DOHH2 (cell line): ENCODE results near the gene CFAP92.

ENCODE experiments used
- CTCF ChIP-seq: fragments of 200-600 bp; sonication (generic); IDR thresholded peaks from one replicate; pipeline ENCODE4 v1.5.1; 2014; ENCODE audit warnings: antibody characterized with exemption, mild to moderate bottlenecking, low read depth, low read length; ENCODE audit not compliant: poor library complexity, severe bottlenecking
- EZH2phosphoT487 ChIP-seq: fragments of 200-600 bp; sonication (generic); IDR thresholded peaks from 2 replicates; pipeline ENCODE4 v1.6.1; 2017; ENCODE audit warnings: borderline replicate concordance, mild to moderate bottlenecking, antibody characterized with exemption, low read length, moderate library complexity, mixed read lengths

DNA sequence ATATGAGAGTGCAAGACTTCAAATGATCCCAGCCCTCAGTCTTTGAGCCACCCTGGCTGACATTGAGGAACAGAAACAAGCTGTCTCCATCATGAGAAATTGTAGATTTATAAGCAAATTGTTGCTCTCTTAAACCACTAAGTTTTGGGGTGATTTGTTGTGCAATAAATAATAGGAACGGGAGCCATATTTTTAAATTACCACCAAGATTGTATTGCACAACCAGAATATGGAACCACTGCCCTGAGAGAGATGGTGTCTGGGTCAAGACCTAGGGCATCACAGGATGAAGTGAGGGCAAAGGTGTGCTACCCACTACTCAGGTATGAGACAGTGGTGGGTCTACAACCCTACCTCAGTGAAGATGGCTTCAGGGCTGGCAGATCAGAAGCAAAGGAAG, 2.3 kb upstream of the CFAP92 start:
- TF ChIP-seq CTCF (no peak), EZH2phosphoT487 (no peak)
